GM20000 (cell line): Measurements from ENCODE around the gene SLC39A3.

ENCODE experiments used
- DNase-seq: peaks from one replicate; pipeline ENCODE4 v3.0.0; 2012; ENCODE audit warnings: low spot score
- CTCF ChIP-seq: IDR thresholded peaks from 2 replicates; pipeline ENCODE4 v1.5.1; 2012; ENCODE audit warnings: mild to moderate bottlenecking, control low read depth; ENCODE audit errors: extremely low read depth, missing control alignments

Gene SLC39A3

GRCh38 chr19:2702170-2703076, 37.4 kb downstream of the SLC39A3 start, which contains the start of gene GNG7:
Gene GNG7 (minus strand): TSS chr19:2702694. CDS start chr19:2520688, 182,006 bp downstream.
- no peak for TF ChIP-seq CTCF
- DNase-seq = peak; percentile 100

- no peak for DNase-seq
- TF ChIP-seq CTCF = no peak
Observed at GRCh38 chr19:2701361-2702169, 38.3 kb downstream of the SLC39A3 start.

GRCh38 chr19:2700660-2701360, 39.0 kb downstream of the SLC39A3 start:
- no peak for DNase-seq
- no peak for TF ChIP-seq CTCF

- TF ChIP-seq CTCF = no peak
- DNase-seq = no peak
Observed at GRCh38 chr19:2699413-2700140, 40.2 kb downstream of the SLC39A3 start.

GRCh38 chr19:2694196-2694595, 45.6 kb downstream of the SLC39A3 start:
- no peak for TF ChIP-seq CTCF
- no peak for DNase-seq

- DNase-seq = no peak
- TF ChIP-seq CTCF = no peak
Observed at GRCh38 chr19:2693492-2694160, 46.2 kb downstream of the SLC39A3 start.
